Loucy (cell line): ENCODE measurements around the gene RAC3.

ENCODE experiments used
- EZH2phosphoT487 ChIP-seq: fragments of 200-600 bp; IDR thresholded peaks from 2 replicates; pipeline ENCODE4 v1.6.1; 2018; ENCODE audit warnings: antibody characterized with exemption, mild to moderate bottlenecking, moderate library complexity, borderline replicate concordance
- TF ChIP-seq, protein P1 (sequence below): fragments of 200-600 bp; sonication (generic); conservative IDR thresholded peaks from 2 replicates; pipeline ENCODE4 v1.5.1; 2014; ENCODE audit warnings: mild to moderate bottlenecking, antibody characterized with exemption, low read length

DNA sequence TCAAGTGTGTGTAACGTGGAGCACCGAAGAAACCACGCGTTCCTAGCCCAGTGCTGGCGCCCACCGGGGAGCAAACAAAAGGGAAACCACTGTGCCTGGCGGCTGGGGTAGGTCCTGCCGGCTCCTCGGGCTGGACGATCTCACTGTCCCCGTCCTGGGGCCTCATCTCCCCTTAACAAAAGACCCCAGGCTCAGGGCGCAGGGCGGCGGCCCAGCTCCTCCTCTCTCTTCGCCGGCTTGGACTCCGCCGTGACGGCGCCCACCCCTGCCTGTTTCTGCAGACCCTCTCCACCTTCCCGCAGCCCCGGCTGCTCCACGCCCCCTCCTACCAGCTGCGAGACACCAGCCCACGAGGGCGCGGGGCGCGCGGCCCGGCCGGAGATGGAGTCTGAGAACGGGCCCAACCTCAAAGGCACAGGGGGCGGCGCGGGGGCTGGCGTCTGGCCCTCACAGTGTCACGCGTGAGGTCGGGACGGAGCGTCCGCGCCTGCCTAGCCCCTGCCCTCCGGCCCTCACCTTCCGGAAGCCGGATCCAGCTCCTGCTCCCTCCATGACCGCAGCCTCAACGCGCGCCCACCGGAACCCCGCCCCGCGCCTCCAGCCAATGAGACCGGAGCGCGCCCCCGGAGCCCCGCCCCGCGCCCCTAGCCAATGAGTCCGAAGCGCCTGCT is 9.0 kb upstream of the RAC3 start, which contains the start of gene CENPX:
- TF ChIP-seq, protein P1, sequence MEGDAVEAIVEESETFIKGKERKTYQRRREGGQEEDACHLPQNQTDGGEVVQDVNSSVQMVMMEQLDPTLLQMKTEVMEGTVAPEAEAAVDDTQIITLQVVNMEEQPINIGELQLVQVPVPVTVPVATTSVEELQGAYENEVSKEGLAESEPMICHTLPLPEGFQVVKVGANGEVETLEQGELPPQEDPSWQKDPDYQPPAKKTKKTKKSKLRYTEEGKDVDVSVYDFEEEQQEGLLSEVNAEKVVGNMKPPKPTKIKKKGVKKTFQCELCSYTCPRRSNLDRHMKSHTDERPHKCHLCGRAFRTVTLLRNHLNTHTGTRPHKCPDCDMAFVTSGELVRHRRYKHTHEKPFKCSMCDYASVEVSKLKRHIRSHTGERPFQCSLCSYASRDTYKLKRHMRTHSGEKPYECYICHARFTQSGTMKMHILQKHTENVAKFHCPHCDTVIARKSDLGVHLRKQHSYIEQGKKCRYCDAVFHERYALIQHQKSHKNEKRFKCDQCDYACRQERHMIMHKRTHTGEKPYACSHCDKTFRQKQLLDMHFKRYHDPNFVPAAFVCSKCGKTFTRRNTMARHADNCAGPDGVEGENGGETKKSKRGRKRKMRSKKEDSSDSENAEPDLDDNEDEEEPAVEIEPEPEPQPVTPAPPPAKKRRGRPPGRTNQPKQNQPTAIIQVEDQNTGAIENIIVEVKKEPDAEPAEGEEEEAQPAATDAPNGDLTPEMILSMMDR = no peak
- TF ChIP-seq EZH2phosphoT487 = no peak
